8988T (cell line): ENCODE measurements around the gene NFKB1.

ENCODE experiments used
- DNase-seq: peaks from one replicate; pipeline ENCODE4 v3.0.0; 2011

Gene NFKB1

GRCh38 chr4:102572452-102572851 is 71.3 kb downstream of the NFKB1 start:
- no peak for DNase-seq

DNA sequence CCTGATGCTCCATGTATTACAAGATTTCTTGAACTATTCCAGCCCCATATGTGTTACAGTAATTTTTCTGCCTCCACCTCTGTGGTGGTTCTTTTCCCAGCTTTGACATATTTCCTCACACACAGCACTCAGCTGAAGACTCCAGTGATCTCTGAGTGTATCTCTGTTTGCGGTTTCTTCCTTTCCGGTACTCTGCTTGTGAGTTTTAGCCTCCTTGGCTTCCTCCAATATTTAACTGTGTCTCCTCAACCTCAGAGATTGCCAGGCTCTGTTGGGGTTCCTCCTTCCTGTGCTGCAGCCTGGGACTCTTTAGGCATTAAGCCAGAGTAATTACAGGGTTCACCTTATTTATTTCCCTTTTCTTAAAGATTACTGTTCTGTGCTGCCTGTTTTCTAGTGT is 73.2 kb downstream of the NFKB1 start:
- DNase-seq = no peak

- DNase-seq = no peak
Measured at GRCh38 chr4:102575369-102576129, 74.4 kb downstream of the NFKB1 start.

GRCh38 chr4:102578270-102578669 is 77.1 kb downstream of the NFKB1 start:
- no peak for DNase-seq

- no peak for DNase-seq
Measured at GRCh38 chr4:102578819-102579218, 77.7 kb downstream of the NFKB1 start.

- DNase-seq = no peak
Measured at GRCh38 chr4:102579794-102580462, 78.8 kb downstream of the NFKB1 start.

DNA sequence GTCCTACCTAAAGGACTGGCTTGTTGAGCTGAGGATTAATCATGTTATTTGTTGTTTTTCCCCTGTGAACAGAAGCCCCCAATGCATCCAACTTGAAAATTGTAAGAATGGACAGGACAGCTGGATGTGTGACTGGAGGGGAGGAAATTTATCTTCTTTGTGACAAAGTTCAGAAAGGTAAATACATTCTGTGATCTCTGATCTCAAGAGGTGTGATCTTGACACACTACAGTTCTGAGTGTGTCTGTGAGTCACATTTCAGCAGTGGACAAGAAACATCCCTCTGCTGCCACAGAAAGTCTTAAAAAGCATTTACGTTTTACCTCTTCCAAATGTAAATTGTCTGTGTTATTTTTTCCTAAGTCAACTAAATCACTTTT is 79.3 kb downstream of the NFKB1 start:
- no peak for DNase-seq

GRCh38 chr4:102584091-102584490 is 82.9 kb downstream of the NFKB1 start:
- DNase-seq = no peak

DNA sequence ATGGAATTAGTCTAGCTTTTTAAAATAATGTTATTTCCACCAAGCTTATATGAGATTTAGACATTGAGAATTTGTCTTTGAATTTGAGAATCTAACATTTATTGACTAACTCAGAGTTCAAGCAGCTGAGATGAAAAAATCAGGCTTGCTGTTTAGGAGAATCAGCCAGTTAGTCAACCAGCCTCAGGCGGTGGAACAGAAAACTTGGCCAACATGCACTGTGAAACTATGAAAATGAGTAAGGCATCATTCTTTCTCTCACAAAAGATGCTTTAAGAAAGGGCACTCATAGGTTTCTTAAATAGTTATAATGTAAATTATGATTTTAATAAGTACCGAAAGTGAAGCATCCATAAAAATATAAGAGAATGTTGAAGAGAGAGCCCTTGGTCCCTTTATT is 84.2 kb downstream of the NFKB1 start:
- DNase-seq = no peak

DNA sequence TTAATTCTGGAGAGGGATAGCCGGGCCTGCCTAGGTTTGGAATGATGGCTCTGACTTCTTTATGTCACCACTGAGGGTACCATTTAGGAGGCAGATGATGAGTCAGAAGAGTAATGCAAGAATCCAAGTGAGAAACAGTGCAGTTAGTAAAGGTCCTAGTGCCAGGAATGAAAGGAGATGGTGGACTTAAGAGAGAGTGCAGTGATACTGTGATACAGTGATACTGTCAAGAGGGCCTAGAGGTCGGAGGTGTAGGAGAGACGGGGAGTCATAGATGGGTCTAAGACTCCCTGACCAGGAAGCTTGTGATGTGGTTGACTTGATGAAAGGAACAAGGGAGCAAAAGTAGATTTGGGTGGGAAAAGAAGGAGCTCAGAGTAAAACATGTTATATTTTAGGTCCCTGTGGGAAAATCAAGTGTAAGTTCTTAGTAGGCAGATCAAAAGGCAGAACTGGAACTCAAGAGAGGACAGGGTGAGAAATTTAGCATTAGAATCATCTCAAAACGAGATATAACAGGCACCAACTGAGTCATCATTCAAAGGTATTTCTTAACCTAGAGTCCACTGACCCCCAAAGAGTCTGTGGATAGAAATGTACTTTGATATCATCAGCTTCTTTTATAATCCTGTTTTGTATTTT is 85.0 kb downstream of the NFKB1 start:
- no peak for DNase-seq

GRCh38 chr4:102586644-102587021 is 85.5 kb downstream of the NFKB1 start:
- no peak for DNase-seq

DNA sequence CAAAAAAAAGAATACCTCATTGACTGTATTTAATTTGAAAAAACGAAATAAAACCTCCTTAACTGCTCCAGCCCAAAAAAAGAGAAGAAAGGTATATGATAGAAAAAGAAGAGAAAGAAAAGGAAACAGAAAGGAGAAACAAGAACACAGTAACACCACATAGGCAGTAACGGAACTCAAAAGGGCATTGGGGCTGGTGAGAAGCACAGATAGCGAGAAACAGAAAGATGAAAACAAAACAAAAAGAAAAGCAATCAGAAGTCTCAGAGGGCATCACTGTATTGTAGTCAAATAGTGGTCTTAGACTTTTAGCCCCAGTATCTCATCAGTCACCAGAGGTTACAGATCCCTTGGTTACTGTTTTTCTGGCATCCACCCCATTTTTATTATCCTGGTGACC is 88.6 kb downstream of the NFKB1 start:
- DNase-seq = no peak

DNA sequence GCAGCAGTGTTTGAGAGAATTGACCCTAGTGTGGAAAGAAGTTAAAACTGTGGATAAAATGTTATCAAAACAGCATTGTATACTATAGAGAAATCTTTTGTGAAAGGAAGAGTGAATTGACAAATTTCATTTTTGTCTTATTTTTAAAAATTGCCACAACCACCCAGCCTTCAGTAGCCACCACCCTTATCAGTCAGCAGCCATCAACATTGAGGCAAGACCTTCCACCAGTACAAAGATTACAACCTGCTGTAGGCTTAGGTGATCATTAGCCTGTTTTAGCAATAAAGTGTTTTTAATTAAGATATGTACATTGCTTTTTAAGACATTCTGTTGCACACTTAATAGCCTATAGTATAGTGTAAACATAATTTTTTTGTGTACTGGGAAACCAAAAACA is 91.1 kb downstream of the NFKB1 start:
- DNase-seq = no peak

DNA sequence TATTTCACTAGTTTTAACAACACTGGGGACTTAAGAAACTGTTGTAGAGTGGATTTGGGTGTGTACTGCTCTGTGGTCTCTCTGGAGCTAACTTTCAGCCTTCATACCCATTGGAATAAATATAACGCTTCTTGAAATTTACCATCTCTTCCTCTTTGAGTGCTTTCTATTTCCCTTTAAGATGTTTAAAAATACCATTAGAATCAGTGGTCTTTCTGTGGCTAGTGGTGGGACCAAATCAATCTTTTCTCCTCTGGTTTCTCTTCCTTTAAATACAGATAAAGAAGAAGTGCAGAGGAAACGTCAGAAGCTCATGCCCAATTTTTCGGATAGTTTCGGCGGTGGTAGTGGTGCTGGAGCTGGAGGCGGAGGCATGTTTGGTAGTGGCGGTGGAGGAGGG is 92.0 kb downstream of the NFKB1 start:
- DNase-seq = no peak

DNA sequence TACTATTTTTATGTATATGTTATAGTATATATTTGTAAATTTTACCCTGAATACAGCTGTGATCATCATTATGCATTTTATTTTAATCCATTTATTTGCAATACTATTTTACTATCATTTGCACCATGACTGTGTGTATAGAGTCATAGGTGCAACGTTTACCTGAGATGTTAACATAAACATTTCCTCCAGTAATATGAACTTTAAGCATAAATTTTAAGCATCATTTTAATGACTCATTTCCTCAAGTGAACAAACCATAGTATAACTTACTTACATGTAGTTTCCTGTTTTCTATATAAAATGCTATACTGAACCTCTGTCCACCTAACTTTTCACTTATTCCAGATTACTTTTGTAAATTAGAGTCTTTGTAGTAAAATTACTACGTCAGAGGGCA is 92.8 kb downstream of the NFKB1 start:
- DNase-seq = no peak

DNA sequence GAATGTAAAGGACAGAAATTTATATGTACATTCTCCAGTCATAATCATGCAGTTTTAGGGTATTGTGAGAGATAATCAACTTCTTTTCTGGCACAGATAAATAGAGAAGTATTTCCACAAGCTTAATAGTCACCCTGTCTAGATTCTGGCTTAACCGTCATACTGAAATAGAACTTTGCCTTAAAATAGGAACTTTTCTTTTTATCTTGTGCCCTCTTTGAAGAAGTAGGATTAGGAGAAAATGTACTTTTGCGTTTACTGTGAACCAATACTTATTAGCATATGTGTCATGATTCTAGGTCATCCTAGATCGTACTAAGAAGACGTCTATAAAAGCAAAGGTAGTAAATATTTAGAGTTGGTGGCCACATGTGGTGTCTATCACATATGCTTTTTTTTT is 95.4 kb downstream of the NFKB1 start:
- DNase-seq = no peak

DNA sequence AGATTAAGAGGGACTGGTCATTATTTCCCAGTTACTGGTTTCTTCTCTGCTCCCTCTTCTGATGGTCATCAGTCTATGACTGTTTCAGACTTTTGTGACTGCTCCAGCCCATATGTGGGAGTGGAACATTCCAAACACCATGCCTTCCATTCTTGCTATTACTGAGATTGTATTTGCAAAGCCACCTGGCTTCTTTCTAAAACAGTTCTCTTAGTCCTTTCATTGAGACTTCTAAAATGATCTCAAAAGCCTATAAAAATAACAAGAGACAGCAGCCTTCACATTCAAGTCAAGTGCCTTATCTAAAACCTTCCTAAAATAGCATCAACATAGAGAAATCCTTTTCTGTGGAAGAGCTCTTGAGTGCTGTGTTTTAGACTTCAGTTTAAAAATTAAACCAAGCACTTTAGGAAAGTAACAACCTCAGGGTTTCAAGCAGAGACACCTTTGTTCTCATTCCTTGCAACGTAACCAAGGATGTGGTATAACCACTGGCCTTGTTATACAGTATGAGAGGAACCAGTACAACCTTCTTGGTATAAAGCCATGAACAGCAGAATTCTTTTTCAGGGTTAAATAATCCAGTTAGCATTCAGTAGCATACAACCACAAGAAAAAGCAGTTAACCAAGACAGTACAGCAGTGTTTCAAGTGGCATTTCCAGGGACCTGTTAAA is 97.1 kb downstream of the NFKB1 start:
- DNase-seq = no peak

- DNase-seq = no peak
Measured at GRCh38 chr4:102598762-102599374, 97.7 kb downstream of the NFKB1 start.

DNA sequence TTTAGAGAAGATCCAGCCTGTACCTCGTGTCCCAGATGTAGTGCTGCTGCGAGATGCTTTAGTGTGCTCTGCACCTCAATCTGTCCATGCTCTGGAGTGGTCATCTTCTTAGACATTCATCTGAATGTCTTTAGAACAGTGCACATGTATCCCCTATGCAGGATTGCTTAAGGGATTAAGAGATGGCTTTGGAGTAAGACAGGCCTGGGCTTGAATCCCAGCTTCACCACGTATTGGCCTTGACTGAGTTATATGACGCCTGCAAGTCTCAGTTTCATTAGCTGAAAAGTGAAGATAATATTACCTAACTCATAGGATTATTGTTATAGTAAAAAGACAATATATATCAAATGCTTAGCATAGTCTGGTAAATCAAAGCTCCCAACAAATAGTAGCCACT is 98.3 kb downstream of the NFKB1 start:
- no peak for DNase-seq

- no peak for DNase-seq
Measured at GRCh38 chr4:102599886-102600285, 98.7 kb downstream of the NFKB1 start.

DNA sequence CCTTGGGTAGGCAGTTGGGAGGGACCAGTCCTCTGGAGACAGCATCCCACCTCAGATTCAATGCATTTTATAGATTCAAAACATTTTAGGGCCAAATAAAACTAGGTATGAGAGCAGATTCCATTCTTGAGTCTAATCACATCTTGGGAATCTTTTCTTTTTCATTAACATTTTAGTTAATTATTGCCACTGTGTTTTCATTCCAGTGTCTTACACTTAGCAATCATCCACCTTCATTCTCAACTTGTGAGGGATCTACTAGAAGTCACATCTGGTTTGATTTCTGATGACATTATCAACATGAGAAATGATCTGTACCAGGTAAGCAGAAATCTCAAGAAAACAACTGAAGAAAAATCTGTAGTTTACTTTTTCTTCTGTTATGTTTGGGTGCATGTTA is 99.5 kb downstream of the NFKB1 start:
- no peak for DNase-seq

DNA sequence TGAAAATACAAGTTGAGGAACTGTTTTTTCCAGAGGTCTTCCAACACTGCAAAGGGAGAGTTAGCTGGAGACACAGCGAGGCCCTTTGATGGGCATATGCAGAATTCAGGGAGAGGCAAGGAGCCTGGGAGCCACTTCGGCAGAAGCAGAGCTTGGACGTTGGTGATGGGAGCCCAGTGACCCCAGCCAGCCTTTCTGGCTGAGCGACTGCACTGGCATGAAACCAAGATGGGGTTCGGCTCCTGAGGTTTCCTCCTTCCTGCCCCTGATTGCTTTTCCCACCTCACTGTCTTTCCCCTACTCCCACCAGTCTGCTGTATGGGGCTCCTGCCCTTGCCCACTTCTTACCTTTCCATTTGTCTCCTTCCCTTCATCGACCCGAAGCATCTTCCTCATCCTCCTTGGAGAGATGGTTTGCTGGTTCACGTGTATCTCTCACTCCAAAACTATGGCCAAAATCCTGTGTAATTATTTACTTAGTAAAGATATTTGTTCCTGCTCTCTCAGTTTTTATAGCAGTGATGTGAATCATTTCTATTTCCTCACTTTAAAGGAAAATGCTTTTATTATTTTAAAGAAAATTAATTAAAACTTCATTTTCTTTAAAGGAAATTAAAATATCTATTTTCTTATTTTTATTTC is 100.5 kb downstream of the NFKB1 start:
- no peak for DNase-seq
